Measurements from ENCODE around the gene ETFBKMT.

Gene ETFBKMT

DNA sequence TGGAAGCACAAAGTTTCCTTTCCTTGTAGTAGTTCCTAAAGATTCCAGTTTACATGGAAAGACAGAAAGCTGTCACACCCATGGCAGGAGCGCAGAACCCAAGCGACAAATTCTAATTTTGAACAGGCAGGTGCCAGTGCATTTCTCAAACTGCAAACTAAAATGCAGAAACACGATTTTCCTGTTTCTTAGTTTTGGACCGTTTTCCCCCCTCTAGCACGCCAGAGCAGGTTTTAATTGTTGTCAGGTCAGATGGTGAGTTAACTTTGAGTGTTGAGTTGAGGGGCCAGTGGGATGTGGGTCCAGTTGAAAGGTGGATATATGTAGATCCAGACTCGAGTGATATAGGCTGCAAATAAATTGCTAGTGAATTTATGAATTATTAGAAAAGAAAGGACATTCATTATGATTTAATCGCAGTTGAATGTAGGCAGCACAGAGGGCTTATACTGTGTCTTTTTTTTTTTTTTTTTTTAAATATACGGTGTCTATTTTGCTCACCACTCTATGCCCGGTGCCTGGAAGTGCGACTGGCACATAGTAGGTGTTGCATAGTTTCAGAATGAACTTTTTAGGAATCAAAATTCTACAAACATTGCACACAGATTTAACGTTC is 909 bp upstream of the ETFBKMT start:
- TF ChIP-seq, protein P1, sequence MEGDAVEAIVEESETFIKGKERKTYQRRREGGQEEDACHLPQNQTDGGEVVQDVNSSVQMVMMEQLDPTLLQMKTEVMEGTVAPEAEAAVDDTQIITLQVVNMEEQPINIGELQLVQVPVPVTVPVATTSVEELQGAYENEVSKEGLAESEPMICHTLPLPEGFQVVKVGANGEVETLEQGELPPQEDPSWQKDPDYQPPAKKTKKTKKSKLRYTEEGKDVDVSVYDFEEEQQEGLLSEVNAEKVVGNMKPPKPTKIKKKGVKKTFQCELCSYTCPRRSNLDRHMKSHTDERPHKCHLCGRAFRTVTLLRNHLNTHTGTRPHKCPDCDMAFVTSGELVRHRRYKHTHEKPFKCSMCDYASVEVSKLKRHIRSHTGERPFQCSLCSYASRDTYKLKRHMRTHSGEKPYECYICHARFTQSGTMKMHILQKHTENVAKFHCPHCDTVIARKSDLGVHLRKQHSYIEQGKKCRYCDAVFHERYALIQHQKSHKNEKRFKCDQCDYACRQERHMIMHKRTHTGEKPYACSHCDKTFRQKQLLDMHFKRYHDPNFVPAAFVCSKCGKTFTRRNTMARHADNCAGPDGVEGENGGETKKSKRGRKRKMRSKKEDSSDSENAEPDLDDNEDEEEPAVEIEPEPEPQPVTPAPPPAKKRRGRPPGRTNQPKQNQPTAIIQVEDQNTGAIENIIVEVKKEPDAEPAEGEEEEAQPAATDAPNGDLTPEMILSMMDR (IDR thresholded peaks at IDR 0.05; ENCODE audit: borderline replicate concordance, extremely low read depth, low read length, poor library complexity, severe bottlenecking) = no peak
- TF ChIP-seq EZH2 (IDR thresholded peaks at IDR 0.05; ENCODE audit: borderline replicate concordance, low read depth, low read length, severe bottlenecking) = no peak
- DNase-seq = no peak
- Histone ChIP-seq H3K27ac (ENCODE audit: low read length) (peak overlapping the region; percentile 84), H3K79me2 (ENCODE audit: insufficient read depth, low read length) (no peaks in the 10 kb centered on the region; the same call in 1 of the 2 replicates), H3K4me1 (ENCODE audit: insufficient read depth, low read length) (peaks cover 24% of the 10 kb centered on the region), H4K20me1 (ENCODE audit: insufficient read depth, low read length) (no peaks in the 10 kb centered on the region), H3K9me3 (ENCODE audit: insufficient read depth, low read length, severe bottlenecking) (no peaks in the 10 kb centered on the region), H2AFZ (ENCODE audit: low read depth, low read length) (peak overlapping the region; percentile 95), H3K4me2 (ENCODE audit: insufficient read depth, low read length) (peak overlapping the region; percentile 79), H3K27me3 (ENCODE audit: insufficient read depth, low read length, poor library complexity) (no peaks in the 10 kb centered on the region), H3K9ac (ENCODE audit: low read depth, low read length) (peak overlapping the region; percentile 64), H3K4me3 (ENCODE audit: low read depth in 1 of 2, low read length in 2 of 2) (peak overlapping the region; percentile 31 to 69; a peak in 3 of 4 replicates), H3K36me3 (ENCODE audit: insufficient read depth, low read length) (no peaks in the 10 kb centered on the region)
- ATAC-seq (ENCODE audit: insufficient read depth, low read depth) = no peak

DNA sequence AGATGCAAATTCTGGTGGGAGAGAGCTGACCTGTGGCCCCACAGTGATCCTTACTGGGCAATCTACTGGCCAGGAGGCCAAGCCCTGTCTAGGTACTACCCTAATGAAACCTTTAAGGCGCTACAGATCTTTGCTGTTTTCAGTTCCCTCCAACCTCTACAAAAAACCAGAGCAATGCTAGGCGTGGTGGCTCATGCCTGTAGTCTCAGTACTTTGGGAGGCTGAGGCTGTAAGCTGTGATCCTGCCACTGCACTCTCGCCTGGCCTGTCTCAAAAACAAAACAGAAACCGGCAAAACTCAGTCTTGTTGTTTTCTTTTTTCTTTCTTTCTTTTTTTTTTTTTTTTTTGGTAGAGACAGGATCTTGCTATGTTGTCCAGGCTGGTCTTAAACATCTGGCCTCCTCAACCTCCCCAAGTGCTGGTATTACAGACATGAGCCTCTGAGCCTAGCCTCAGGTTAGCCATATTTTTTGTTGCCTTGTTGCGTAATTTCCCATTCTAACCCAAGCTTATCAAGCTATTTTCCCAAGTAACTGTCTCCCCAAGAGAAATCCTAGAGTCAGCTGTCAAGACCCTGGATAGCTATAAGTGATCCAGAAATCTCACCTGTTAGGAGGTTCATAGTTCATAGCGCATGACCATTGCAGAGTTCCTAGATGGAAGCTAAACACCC is 2.8 kb downstream of the ETFBKMT start:
- ATAC-seq (ENCODE audit: insufficient read depth, low read depth) (no peak), DNase-seq (no peak)
- Histone ChIP-seq H3K9me3 (ENCODE audit: insufficient read depth, low read length, severe bottlenecking) (peaks cover 3% of the 10 kb centered on the region), H4K20me1 (ENCODE audit: insufficient read depth, low read length) (no peaks in the 10 kb centered on the region), H2AFZ (ENCODE audit: low read depth, low read length) (no peak overlapping the region), H3K4me2 (ENCODE audit: insufficient read depth, low read length) (no peak overlapping the region), H3K79me2 (ENCODE audit: insufficient read depth, low read length) (no peaks in the 10 kb centered on the region; the same call in 1 of the 2 replicates), H3K4me3 (ENCODE audit: low read depth in 1 of 2, low read length in 2 of 2) (no peak overlapping the region), H3K4me1 (ENCODE audit: insufficient read depth, low read length) (peaks cover 22% of the 10 kb centered on the region), H3K9ac (ENCODE audit: low read depth, low read length) (no peak overlapping the region), H3K27me3 (ENCODE audit: insufficient read depth, low read length, poor library complexity) (no peaks in the 10 kb centered on the region), H3K36me3 (ENCODE audit: insufficient read depth, low read length) (no peaks in the 10 kb centered on the region), H3K27ac (ENCODE audit: low read length) (no peak overlapping the region)
- TF ChIP-seq, protein P1 (IDR thresholded peaks at IDR 0.05; ENCODE audit: borderline replicate concordance, extremely low read depth, low read length, poor library complexity, severe bottlenecking) = no peak
- TF ChIP-seq EZH2 (IDR thresholded peaks at IDR 0.05; ENCODE audit: borderline replicate concordance, low read depth, low read length, severe bottlenecking) = no peak

DNA sequence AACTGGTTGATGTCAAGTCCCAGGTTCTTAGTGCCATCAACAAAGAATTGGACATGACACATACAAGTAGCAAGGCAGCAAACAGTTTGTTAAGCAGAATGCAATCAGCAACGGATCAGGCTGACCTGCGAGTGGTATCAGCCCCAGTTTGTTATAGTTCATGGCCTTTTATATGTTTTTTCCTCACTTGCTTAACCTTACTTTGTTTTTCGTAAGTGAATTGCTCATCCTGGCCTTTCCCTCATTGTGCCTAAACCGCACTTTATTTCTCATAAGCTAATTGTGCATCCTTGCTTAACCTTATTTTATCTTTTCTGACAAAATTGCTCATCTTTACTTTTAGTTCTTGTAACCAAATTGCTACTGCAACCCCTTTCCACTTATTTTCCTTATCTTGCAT is 4.1 kb downstream of the ETFBKMT start:
- no peak overlapping the region for H3K4me2 ChIP-seq (ENCODE audit: insufficient read depth, low read length)
- no peak for DNase-seq
- no peak overlapping the region for H3K27ac ChIP-seq (ENCODE audit: low read length)
- peaks cover 16% of the 10 kb centered on the region for H3K4me1 ChIP-seq (ENCODE audit: insufficient read depth, low read length)
- no peaks in the 10 kb centered on the region for H3K27me3 ChIP-seq (ENCODE audit: insufficient read depth, low read length, poor library complexity)
- TF ChIP-seq, protein P1 (IDR thresholded peaks at IDR 0.05; ENCODE audit: borderline replicate concordance, extremely low read depth, low read length, poor library complexity, severe bottlenecking) = no peak
- no peak for TF ChIP-seq EZH2 (IDR thresholded peaks at IDR 0.05; ENCODE audit: borderline replicate concordance, low read depth, low read length, severe bottlenecking)
- H3K9me3 ChIP-seq (ENCODE audit: insufficient read depth, low read length, severe bottlenecking) = peaks cover 3% of the 10 kb centered on the region
- no peaks in the 10 kb centered on the region; the same call in 1 of the 2 replicates for H3K79me2 ChIP-seq (ENCODE audit: insufficient read depth, low read length)
- H3K9ac ChIP-seq (ENCODE audit: low read depth, low read length) = no peak overlapping the region
- no peak overlapping the region for H3K4me3 ChIP-seq (ENCODE audit: low read depth in 1 of 2, low read length in 2 of 2)
- H3K36me3 ChIP-seq (ENCODE audit: insufficient read depth, low read length) = no peaks in the 10 kb centered on the region
- H2AFZ ChIP-seq (ENCODE audit: low read depth, low read length) = no peak overlapping the region
- no peaks in the 10 kb centered on the region for H4K20me1 ChIP-seq (ENCODE audit: insufficient read depth, low read length)
- ATAC-seq (ENCODE audit: insufficient read depth, low read depth) = no peak

Data from DND-41 (cell line).